IMR-90 (cell line): Measurements from ENCODE around the gene KDM4B. TPM values are rescaled to one million over a fixed set of nuclear protein-coding genes. Genes with fewer than 3 reads are reported as not detected.

Source experiments
- ATAC-seq: fragments of 200-7000 bp; cut with Tn5 transposase; 2 replicates; pipeline ENCODE4 v1.9.1; 2020; ENCODE audit warnings: low read depth, mild to moderate bottlenecking, moderate library complexity
- BruUV-seq: library from RNA; stranded (reverse); fragments of 400-500 nt; replicated peaks from 2 replicates; lab custom pipeline; 2021; lab: Mats Ljungman, UMichigan
- CTCF ChIA-PET: fragments of 300-600 bp; formaldehyde crosslinking; extraction: SDS; loops from one replicate; lab custom pipeline; 2021; ENCODE audit warnings: antibody characterized with exemption; lab: Yijun Ruan, JAX
- POLR2A ChIA-PET: fragments of 300-600 bp; sonication (Branson Sonifier 250); formaldehyde crosslinking; loops from one replicate; lab custom pipeline; 2022; ENCODE audit warnings: antibody characterized with exemption; ENCODE audit not compliant: unreplicated experiment; lab: Charles Lee
- DNase-seq: peaks from one replicate; pipeline ENCODE4 v3.0.0; 2013
- H2AFZ ChIP-seq: replicated peaks from 2 replicates; pipeline ENCODE3; 2013; ENCODE audit warnings: low read length, mild to moderate bottlenecking; ENCODE audit not compliant: poor library complexity
- H2AK5ac ChIP-seq: 2 replicates; pipeline ENCODE4 v1.6.1; 2013; ENCODE audit warnings: low read depth, low read length, inconsistent platforms
- H2AK9ac ChIP-seq: replicated peaks from 2 replicates; pipeline ENCODE3; 2013; ENCODE audit warnings: mild to moderate bottlenecking, low read depth, low read length, moderate library complexity; ENCODE audit not compliant: poor library complexity
- H2BK120ac ChIP-seq: 2 replicates; pipeline ENCODE4 v1.6.1; 2013; ENCODE audit warnings: low read depth, low read length, inconsistent platforms
- H2BK15ac ChIP-seq: 3 replicates; pipeline ENCODE4 v1.6.1; 2013; ENCODE audit warnings: low read depth, low read length, inconsistent platforms
- H2BK20ac ChIP-seq: 2 replicates; pipeline ENCODE4 v1.6.1; 2013; ENCODE audit warnings: low read depth, mild to moderate bottlenecking, inconsistent platforms, low read length, moderate library complexity
- H2BK5ac ChIP-seq: 2 replicates; pipeline ENCODE4 v1.6.1; 2013; ENCODE audit warnings: mild to moderate bottlenecking, low read depth, low read length, inconsistent platforms; ENCODE audit not compliant: poor library complexity, severe bottlenecking
- H3K14ac ChIP-seq: replicated peaks from 2 replicates; pipeline ENCODE4 v1.6.1; 2013; ENCODE audit warnings: low read depth, low read length, inconsistent platforms
- H3K18ac ChIP-seq: 2 replicates; pipeline ENCODE4 v1.6.1; 2013; ENCODE audit warnings: low read depth, low read length, control low read depth
- H3K23ac ChIP-seq: 2 replicates; pipeline ENCODE4 v1.6.1; 2013; ENCODE audit warnings: low read depth, low read length, inconsistent platforms
- H3K27ac ChIP-seq: 2 replicates; pipeline ENCODE4 v1.5.1; 2013; ENCODE audit warnings: mild to moderate bottlenecking, control low read depth, low read length; ENCODE audit not compliant: insufficient read depth
- H3K27me3 ChIP-seq: 2 replicates; pipeline ENCODE4 v1.6.1; 2013; ENCODE audit warnings: low read length; ENCODE audit not compliant: control insufficient read depth, insufficient read depth
- H3K36me3 ChIP-seq: 2 replicates; pipeline ENCODE4 v1.6.1; 2013; ENCODE audit warnings: low read length, mixed read lengths; ENCODE audit not compliant: control insufficient read depth, insufficient read depth
- H3K4ac ChIP-seq: 2 replicates; pipeline ENCODE4 v1.6.1; 2013; ENCODE audit warnings: low read depth, low read length, inconsistent platforms
- H3K4me1 ChIP-seq: 2 replicates; pipeline ENCODE4 v1.6.1; 2013; ENCODE audit warnings: low read length, mixed read lengths; ENCODE audit not compliant: control insufficient read depth, insufficient read depth
- H3K4me2 ChIP-seq: 2 replicates; pipeline ENCODE4 v1.6.1; 2013; ENCODE audit warnings: low read depth, mild to moderate bottlenecking, control low read depth, low read length, moderate library complexity
- H3K4me3 ChIP-seq: 2 replicates; pipeline ENCODE4 v1.5.1; 2013; ENCODE audit warnings: low read depth, mild to moderate bottlenecking, control low read depth, low read length, moderate library complexity; ENCODE audit not compliant: insufficient read depth
- H3K56ac ChIP-seq: 2 replicates; pipeline ENCODE4 v1.6.1; 2013; ENCODE audit warnings: low read length, inconsistent platforms; ENCODE audit not compliant: insufficient read depth; ENCODE audit errors: extremely low read depth
- H3K79me1 ChIP-seq, 2 experiments: 2 replicates each; pipeline ENCODE4 v1.6.1; 2013; ENCODE audit warnings: low read length in 2 of 2, inconsistent platforms in 1 of 2, low read depth in 1 of 2
- H3K9ac ChIP-seq: 2 replicates; pipeline ENCODE4 v1.6.1; 2013; ENCODE audit warnings: low read depth, low read length, control low read depth
- H3K9me1 ChIP-seq: 2 replicates; pipeline ENCODE4 v1.6.1; 2013; ENCODE audit warnings: low read length, inconsistent platforms; ENCODE audit not compliant: insufficient read depth
- H3K9me3 ChIP-seq: 2 replicates; pipeline ENCODE4 v1.6.1; 2013; ENCODE audit warnings: low read length; ENCODE audit not compliant: control insufficient read depth, insufficient read depth
- H4K20me1 ChIP-seq: 2 replicates; pipeline ENCODE4 v1.6.1; 2013; ENCODE audit warnings: low read length, inconsistent platforms; ENCODE audit not compliant: insufficient read depth
- H4K5ac ChIP-seq: 2 replicates; pipeline ENCODE4 v1.6.1; 2013; ENCODE audit warnings: mild to moderate bottlenecking, low read depth, low read length, control low read depth
- H4K8ac ChIP-seq, 2 experiments: 2 replicates each; pipeline ENCODE4 v1.6.1; 2013; ENCODE audit warnings: low read depth in 2 of 2, low read length in 2 of 2, control low read depth in 1 of 2, inconsistent platforms in 1 of 2
- H4K91ac ChIP-seq: 2 replicates; pipeline ENCODE4 v1.6.1; 2013; ENCODE audit warnings: low read depth, low read length, inconsistent platforms; ENCODE audit not compliant: insufficient read depth
- BHLHE40 ChIP-seq: fragments of 150-350 bp; IDR thresholded peaks from 2 replicates; pipeline ENCODE4 v1.6.1; 2016; ENCODE audit warnings: mild to moderate bottlenecking, low read depth, low read length
- CEBPB ChIP-seq: IDR thresholded peaks from 2 replicates; pipeline ENCODE4 v1.6.1; 2012; ENCODE audit warnings: low read depth, low read length, improper control_type of control experiment
- CHD1 ChIP-seq: IDR thresholded peaks from 2 replicates; pipeline ENCODE4 v1.6.1; 2012; ENCODE audit warnings: low read depth, low read length, improper control_type of control experiment
- MXI1 ChIP-seq: IDR thresholded peaks from 2 replicates; pipeline ENCODE4 v1.6.1; 2012; ENCODE audit warnings: low read depth, mild to moderate bottlenecking, low read length, moderate library complexity, borderline replicate concordance
- NFE2L2 ChIP-seq: fragments of 150-350 bp; IDR thresholded peaks from 2 replicates; pipeline ENCODE4 v1.6.1; 2016; ENCODE audit warnings: low read depth, mild to moderate bottlenecking, low read length
- POLR2A ChIP-seq: IDR thresholded peaks from 2 replicates; pipeline ENCODE4 v1.6.1; 2012; ENCODE audit warnings: mild to moderate bottlenecking, low read depth, low read length
- RCOR1 ChIP-seq: IDR thresholded peaks from 2 replicates; pipeline ENCODE4 v1.6.1; 2012; ENCODE audit warnings: mild to moderate bottlenecking, low read length, improper control_type of control experiment; ENCODE audit not compliant: insufficient replicate concordance
- RFX5 ChIP-seq: IDR thresholded peaks from 2 replicates; pipeline ENCODE4 v1.8.0; 2012; ENCODE audit warnings: low read depth, mild to moderate bottlenecking, low read length, moderate library complexity
- WGBS, 2 experiments: methylation state at CpG; one replicate each; pipeline versions ENCODE4 v1.1.5 to v1.1.7; 2013; ENCODE audit warnings: missing lambda C conversion rate in 2 of 2; ENCODE audit not compliant: insufficient read length in 1 of 2; ENCODE audit errors: extremely low coverage in 2 of 2; 5-methylcytosine and 5-hydroxymethylcytosine counted together
- dilution Hi-C: fragments of 300-500 bp; cut with HindIII; formaldehyde crosslinking; loops from one replicate; pipeline ENCODE4 v1.14.3; 2018; ENCODE audit warnings: low sequenced_read_pairs; ENCODE audit not compliant: unreplicated experiment
- in situ Hi-C: fragments of 300-500 bp; cut with MboI; formaldehyde crosslinking; loops from 3 replicates; pipeline ENCODE4 v1.14.3; 2019; ENCODE audit warnings: low sequenced_read_pairs, inconsistent platforms, mixed read lengths
- intact Hi-C: fragments of 100-400 bp; cut with micrococcal nuclease; formaldehyde crosslinking; loops from 2 replicates; pipeline ENCODE4 v1.10.0; 2022
- polyA plus RNA-seq, 3 experiments: library from polyadenylated mRNA; depleted of rRNA; stranded (reverse); fragments of >200 nt; gene quantifications; 2 replicates each; pipeline ENCODE4 v1.2.3, GENCODE V29; 2012; ENCODE audit warnings: low replicate concordance in 1 of 3
- total RNA-seq: library from RNA; depleted of rRNA; stranded (reverse); fragments of >200 nt; gene quantifications from 2 replicates; pipeline ENCODE4 v1.2.3, GENCODE V29; 2012
- TF ChIP-seq, protein P1 (sequence below): fragments of 150-350 bp; IDR thresholded peaks from 2 replicates; pipeline ENCODE4 v1.6.1; 2017; ENCODE audit warnings: mild to moderate bottlenecking, antibody characterized with exemption, low read length, low read depth

Gene KDM4B
- total and polyA plus RNA-seq, 2 of the 4 experiments (the other 2 are of a cell fraction), result 5.0 to 17.9 TPM

DNA sequence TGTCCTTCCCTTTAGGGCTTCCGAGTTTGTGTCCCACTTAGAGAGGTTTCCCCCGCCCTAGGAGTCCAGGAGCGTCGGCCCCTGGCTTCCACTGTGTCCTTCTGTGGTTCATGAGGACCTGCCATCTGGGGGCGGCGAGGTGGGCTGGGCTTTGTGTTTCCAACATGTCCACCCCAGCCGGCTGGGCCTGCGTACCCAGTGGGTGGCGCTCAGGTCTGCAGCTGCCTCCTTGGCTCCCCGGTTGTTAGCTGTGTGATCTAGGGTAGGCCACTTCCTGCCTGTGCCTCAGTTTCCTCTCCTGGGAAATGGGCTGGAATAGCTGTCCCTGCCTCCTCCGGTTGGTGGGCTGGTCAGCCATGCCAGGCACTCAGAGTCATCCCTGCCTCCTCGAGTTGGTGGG is 28.4 kb downstream of the KDM4B start:
- CTCF ChIA-PET, result no interaction called here
- Histone ChIP-seq H3K4me2 (no peak overlapping the region), H3K9ac (no peak overlapping the region), H3K9me3 (no peaks in the 10 kb centered on the region; the same call in 1 of the 2 replicates), H2BK5ac (no peak overlapping the region), H2BK20ac (no peak overlapping the region), H4K8ac (no peak overlapping the region), H3K56ac (no peak overlapping the region), H3K4me3 (no peak overlapping the region), H3K9me1 (peaks cover 15% of the 10 kb centered on the region), H2BK120ac (no peak overlapping the region), H3K79me1 (peaks cover 32 to 89% of the 10 kb centered on the region in 2 experiments), H2AK9ac (no peak overlapping the region), H3K27me3 (no peaks in the 10 kb centered on the region), H2BK15ac (no peak overlapping the region), H3K23ac (no peak overlapping the region), H4K5ac (no peak overlapping the region), H3K14ac (no peak overlapping the region), H3K18ac (no peak overlapping the region), H4K91ac (no peak overlapping the region), H3K36me3 (peaks cover 26% of the 10 kb centered on the region), H3K27ac (no peak overlapping the region), H2AFZ (peak overlapping the region; percentile 49), H3K4me1 (no peaks in the 10 kb centered on the region), H3K4ac (no peak overlapping the region), H2AK5ac (no peak overlapping the region), H4K20me1 (peaks cover 91% of the 10 kb centered on the region)
- intact Hi-C loops, result no loop called here
- dilution Hi-C loops, result no loop called here
- 100% methylated on average over 2 of the region's 12 CpGs; no CpG with 5 or more reads in 1 of the 2 experiments for whole genome bisulfite sequencing, 2 experiments
- DNase-seq (no peak), ATAC-seq (no peak)
- no TSS peak for BruUV-seq
- POLR2A ChIA-PET, result no interaction called here
- in situ Hi-C loops, result no loop called here
- TF ChIP-seq POLR2A, result no peak
- TF ChIP-seq CHD1, result no peak
- TF ChIP-seq RCOR1, result no peak
- TF ChIP-seq MXI1, result no peak
- no peak for TF ChIP-seq CEBPB
- TF ChIP-seq RFX5, result no peak
- TF ChIP-seq, protein P1, sequence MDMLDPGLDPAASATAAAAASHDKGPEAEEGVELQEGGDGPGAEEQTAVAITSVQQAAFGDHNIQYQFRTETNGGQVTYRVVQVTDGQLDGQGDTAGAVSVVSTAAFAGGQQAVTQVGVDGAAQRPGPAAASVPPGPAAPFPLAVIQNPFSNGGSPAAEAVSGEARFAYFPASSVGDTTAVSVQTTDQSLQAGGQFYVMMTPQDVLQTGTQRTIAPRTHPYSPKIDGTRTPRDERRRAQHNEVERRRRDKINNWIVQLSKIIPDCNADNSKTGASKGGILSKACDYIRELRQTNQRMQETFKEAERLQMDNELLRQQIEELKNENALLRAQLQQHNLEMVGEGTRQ, result no peak
- TF ChIP-seq BHLHE40, result no peak
- no peak for TF ChIP-seq NFE2L2
